COR-L47 (cell line): ENCODE data around the gene TULP3.

ENCODE experiments used
- DNase-seq: peaks from one replicate; lab custom pipeline; 2025; lab: John Stamatoyannopoulos, UW

The TULP3 gene

DNA sequence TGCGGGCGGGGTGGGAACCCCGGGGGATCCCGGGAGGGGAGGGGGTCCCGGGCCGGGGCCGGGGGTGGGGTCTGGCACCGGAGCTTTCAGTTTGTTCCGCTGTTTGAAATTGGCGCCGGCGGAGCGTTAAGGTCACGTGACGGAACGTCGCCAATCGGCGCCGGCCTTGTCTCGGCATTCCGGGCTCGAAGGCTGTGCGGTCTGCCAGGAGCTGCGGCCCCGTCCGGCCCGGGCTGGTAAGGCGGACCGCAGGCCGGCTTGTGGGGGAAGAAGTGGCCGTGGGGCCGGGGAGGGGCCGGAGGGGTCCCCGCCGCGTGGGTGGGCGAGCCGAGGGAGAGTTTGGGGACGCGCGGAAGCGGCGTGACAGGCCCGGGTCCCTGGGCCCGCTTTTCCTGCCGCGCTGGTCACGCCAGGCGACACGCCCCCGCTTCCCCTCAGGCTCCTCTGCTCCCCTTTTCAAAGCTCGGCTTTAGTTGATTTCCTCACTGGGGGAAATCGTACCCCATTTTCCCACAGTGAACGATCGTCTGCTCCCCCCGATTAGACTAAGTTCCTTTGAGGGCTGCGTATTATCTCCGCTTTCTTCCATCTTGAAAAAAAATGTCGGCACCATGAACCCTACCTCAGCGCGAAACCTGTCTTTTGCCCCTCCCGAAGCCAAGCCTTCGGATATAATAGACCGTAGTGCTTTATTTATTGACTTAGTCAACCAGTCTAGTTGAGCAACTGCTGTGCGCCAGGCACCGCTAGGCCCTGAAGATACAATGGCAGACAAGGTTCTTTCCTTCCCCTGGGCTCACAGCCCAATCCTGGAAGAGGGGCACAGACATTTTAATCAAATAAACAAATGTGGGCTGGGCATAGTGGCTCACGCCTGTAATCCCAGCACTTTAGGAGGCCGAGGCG, 13.4 kb upstream of the TULP3 start, which contains the start of the genes FOXM1 and RHNO1:
Gene FOXM1 (minus strand): TSS at position 128 of the 906 bp plus-strand sequence. CDS start 2,696 bp downstream, outside the sequence.
Gene RHNO1 (plus strand): TSS at position 177 of the 906 bp plus-strand sequence. CDS start 8,144 bp downstream, outside the sequence.
- DNase-seq: peak; percentile 77

DNA sequence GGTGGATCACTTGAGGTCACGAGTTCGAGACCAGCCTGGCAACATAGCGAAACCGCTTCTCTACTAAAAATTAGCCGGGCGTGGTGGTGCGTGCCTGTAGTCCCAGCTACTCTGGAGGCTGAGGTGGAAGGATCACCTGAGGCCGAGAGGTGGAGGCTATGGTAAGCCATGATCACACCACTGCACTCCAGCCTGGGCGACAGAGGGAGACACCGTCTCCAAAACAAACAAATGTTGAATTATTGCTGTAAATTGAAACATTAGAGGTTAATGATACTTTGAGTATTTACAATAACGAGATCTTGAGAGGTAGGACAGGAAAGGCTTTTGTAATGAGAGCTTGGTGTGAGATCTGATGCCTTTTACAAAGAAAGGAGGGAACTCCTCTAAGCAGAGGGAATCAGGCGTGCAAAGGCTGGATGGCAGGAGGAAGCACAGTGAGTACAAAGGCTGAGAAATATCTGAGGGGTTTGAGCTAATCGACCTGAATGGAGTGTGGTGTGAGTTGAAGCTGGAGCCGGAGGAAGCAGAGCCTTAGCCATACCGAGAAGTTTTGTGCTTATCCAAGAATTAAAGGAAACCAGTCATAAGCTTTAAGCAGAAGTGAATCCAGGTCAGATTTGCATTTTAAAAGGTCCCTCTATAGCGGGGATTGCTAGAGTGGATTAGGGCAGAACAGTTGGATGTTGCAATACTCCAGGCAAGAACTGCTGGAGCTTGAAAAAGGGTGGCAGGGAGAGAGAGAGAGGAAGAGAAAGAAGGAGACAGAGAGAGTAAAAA, 12.5 kb upstream of the TULP3 start:
- no peak for DNase-seq

- DNase-seq: no peak
These were observed 10.8 kb upstream of the TULP3 start for GRCh38 chr12:2879853-2880252.

GRCh38 chr12:2884810-2885209, 5.9 kb upstream of the TULP3 start:
- no peak for DNase-seq

DNA sequence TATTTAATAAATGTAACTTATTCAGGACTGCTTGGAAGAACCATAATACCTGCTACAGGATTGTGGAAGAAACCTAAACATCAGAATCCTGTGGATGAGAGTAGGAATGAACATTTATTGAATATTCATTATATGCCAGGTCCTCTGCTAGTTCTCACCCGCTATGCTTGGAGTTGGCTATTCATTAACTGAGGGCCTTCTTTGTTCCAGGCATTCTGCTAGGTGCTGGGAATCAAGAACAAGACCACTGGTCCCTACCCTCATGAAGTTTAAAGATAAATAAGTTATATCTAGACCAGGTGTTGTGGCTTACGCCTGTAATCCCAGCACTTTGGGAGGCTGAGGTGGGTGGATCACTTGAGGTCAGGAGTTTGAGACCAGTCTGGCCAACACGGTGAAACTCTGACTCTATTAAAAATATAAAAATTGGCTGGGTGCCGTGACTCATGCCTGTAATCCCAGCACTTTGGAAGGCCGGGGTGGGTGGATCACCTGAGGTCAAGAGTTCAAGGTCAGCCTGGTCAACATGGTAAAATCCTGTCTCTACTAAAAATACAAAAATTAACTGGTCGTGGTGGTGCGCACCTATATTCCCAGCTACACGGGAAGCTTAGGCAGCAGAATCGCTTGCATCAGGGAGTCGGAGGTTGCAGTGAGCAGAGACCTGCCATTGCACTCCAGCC, 3.8 kb upstream of the TULP3 start:
- no peak for DNase-seq

- DNase-seq: no peak
These were observed 697 bp upstream of the TULP3 start for GRCh38 chr12:2890001-2890387.

GRCh38 chr12:2891240-2892053, 756 bp downstream of the TULP3 start:
- peak; percentile 4 for DNase-seq

DNA sequence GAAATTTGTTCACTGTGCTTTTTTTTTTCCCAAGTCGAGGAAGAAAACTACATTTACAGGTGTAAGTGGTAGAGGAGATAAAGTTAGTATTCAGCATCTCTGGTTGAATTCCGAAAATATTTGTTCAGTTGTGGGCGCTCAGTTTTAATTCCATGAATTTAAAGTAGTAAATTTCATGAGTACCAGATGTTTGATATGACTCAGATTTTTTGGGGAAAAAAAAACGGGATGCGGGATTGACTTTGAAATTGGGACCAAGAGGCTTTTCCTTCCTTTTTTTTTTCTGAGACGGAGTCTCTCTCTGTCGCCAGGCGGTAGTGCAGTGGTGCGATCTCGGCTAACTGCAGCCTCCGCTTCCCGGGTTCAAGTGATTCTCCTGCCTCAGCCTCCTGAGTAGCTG, 1.6 kb downstream of the TULP3 start:
- DNase-seq: no peak

DNA sequence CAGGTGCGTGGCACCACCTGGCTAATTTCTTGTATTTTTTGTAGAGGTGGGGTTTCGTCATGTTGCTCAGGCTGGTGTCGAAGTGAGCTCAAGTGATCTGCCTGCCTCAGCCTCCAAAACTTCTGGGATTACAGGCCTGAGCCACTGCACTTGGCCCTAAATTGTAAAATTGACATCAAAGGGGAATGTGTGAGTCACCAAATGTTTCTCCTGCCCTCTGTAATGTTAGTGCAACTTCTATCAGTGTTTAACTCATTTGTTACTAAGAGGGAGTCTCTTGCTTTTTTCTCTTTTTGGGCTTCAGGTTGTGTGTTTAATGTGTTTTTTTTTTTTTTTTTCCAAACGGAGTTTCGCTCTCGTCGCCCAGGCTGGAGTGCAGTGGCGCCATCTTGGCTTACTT, 2.3 kb downstream of the TULP3 start:
- no peak for DNase-seq

GRCh38 chr12:2895051-2895451, 4.4 kb downstream of the TULP3 start:
- no peak for DNase-seq

DNA sequence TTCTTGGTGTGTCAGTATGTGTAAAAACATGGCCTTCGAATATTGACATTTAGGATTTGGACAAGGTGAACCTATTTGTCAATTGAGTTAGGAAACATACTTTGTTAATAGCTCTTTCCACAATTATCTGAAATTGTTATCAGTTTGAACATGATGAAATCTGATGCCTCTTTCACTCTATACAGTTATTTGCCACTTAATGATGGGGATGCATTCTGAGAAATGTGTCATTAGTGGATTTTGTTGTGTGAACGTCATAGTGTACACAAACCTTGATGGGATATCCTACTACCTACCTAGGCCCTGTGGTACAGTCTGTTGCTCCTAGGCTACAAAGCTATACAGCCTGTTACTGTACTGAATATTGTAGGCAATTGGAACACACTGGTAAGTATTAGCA, 4.8 kb downstream of the TULP3 start:
- no peak for DNase-seq

GRCh38 chr12:2897418-2897817, 6.7 kb downstream of the TULP3 start:
- no peak for DNase-seq

- no peak for DNase-seq
These were observed 10.0 kb downstream of the TULP3 start for GRCh38 chr12:2900642-2901041.

DNA sequence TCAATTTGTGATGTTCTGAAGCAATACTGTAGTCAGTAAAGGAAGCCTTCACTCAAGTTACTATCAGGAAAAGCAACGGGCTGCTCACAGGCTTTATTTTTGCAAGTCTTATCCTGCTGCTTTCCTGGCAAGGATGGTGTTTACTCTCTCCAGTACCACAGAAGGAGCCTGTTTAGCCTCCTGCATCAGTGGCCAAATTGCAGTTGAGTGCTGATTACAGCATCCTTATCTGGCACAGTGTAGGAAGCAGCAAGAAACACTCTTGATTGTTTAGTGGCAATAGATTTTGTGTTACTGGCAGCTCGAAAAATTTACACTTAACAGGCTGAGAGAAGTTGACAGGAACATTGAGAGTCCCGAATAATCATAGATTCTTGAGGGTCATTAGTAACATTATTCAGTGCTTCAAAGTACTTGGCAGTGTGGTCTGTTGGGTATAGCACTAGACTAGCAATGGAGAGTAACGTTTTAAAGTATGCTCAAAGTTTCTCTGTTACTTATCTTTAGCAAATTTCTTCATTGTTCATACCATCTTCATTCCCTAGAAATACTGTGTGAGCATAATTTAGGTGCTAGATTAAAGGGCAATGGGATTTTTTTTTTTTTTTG, 11.7 kb downstream of the TULP3 start:
- DNase-seq: peak; percentile 19

- DNase-seq: no peak
These were observed 13.6 kb downstream of the TULP3 start for GRCh38 chr12:2904260-2904659.

DNA sequence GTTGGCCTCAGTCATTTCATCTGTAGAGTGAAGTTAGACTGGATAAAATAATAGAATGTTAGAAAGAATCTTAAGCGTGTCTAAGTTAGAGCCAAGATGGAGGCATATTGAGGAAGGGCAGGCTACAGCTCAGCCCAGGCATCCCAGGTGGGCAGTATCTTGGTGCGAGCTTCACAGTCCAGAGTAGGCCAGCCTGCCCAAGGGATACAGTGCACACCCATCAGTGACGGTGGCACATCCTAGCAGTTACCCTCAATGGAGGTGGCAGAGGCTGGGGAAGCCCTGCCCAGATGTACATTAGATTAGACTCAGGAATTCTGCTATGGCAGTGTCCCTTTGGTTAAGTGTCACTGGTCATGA, 21.5 kb downstream of the TULP3 start:
- DNase-seq: no peak

DNA sequence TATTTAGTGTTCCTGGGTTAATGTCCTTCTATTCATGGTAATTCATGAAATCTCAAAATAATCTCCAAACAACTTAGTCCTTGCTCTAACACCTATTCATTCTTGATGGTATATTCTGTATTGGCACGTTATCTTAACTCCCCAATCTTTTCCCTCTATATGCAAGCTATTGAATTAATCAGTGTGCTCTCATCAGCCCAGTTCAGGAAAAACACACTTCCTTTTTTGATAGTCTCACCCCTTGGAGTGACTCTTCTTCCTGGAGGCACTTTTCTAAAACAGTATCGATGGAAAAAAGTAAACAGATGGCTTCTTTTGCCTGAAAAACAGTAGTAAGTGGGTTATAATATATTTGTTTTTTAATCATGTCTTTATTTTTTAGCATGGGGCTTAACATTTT, 28.6 kb downstream of the TULP3 start:
- DNase-seq: no peak

- no peak for DNase-seq
These were observed 31.6 kb downstream of the TULP3 start for GRCh38 chr12:2922329-2922728.

DNA sequence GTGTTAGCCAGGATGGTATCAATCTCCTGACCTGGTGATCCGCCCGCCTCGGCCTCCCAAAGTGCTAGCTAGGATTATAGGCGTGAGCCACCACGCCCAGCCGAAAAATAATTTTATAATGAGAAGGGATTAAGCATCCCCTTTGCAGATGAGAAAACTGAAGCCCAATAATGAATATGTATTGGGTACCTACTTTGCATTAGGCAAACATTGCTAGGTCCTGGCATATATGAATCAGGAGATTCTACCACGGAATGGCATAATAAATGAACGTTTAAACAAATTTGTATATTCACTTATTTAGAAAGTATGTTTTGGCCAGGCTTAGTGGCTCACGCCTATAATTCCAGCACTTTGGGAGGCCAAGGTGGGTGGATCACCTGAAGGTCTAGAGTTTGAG, 32.4 kb downstream of the TULP3 start:
- no peak for DNase-seq

GRCh38 chr12:2924019-2924418, 33.3 kb downstream of the TULP3 start:
- no peak for DNase-seq

DNA sequence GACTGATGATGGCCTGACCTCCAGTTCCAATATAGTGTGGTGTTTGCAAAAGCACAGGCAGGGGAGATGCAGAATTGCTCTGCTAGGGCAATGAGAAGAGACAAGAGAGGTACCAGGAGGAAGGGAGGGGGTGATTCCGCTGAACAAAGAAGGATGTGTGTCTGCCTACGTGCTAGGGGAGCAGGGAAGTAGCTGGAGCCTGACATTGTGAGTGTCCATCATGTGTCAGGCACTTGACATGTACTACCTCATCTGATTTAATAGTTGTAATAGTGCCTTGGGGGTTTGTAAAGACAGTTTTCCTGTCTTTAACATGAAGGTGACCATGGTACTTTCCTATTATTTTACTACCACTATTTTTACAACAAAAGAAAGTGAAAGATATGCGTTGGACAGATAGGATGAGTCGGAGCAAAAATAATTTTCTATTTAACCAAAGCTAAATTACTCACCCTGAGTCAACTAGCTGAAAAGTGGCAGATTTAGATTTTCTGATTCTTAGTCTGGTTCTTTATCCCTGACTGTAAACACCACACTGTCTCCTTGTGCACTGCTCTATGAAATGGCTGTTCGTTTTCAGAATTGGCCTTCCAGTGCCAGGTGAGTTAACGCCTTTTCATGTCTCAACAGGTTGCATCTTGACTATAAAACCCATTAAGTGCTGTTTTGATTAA, 34.8 kb downstream of the TULP3 start:
- no peak for DNase-seq
